GM12874 (cell line): ENCODE data around the gene CALD1.

Experiments
- CTCF ChIP-seq: IDR thresholded peaks from 2 replicates; pipeline ENCODE4 v1.5.1; 2011; ENCODE audit warnings: low read depth, mild to moderate bottlenecking, control low read depth, low read length, moderate library complexity; ENCODE audit not compliant: insufficient read depth

Gene CALD1

GRCh38 chr7:134878746-134879357, 99.4 kb downstream of the CALD1 start:
- TF ChIP-seq CTCF, result no peak

GRCh38 chr7:134879815-134880475, 100.5 kb downstream of the CALD1 start:
- no peak for TF ChIP-seq CTCF

- TF ChIP-seq CTCF, result no peak
These were observed 103.0 kb downstream of the CALD1 start for GRCh38 chr7:134882481-134882880.

- no peak for TF ChIP-seq CTCF
These were observed 106.5 kb downstream of the CALD1 start for GRCh38 chr7:134885967-134886352.

- no peak for TF ChIP-seq CTCF
These were observed 107.1 kb downstream of the CALD1 start for GRCh38 chr7:134886353-134887057.

GRCh38 chr7:134887523-134887922, 108.1 kb downstream of the CALD1 start:
- no peak for TF ChIP-seq CTCF

- no peak for TF ChIP-seq CTCF
These were observed 108.8 kb downstream of the CALD1 start for GRCh38 chr7:134888141-134888740.
